K562 (cell line): Measurements from ENCODE around the gene CT55. TPM values are rescaled to one million over a fixed set of nuclear protein-coding genes. Genes with fewer than 3 reads are reported as not detected.

Experiments
- ETV1 ChIP-seq: fragments of 450-650 bp; conservative IDR thresholded peaks from 2 replicates; pipeline ENCODE4 v1.6.1; 2016; ENCODE audit warnings: missing genetic modification characterization, control low read depth, low read depth, missing compliant biosample characterization
- FOSL1 ChIP-seq: fragments of 200-800 bp; sonication (Bioruptor generic); conservative IDR thresholded peaks from 2 replicates; pipeline ENCODE4 v1.6.1; 2016; ENCODE audit warnings: missing genetic modification characterization, missing compliant biosample characterization
- NR2C2 ChIP-seq, 2 experiments: fragments of 200-800 bp in 1 of 2; sonication (Bioruptor generic) in 1 of 2; sonication (generic) in 1 of 2; formaldehyde crosslinking in 1 of 2; IDR thresholded peaks; 2 replicates each; pipeline versions ENCODE4 v1.6.1 to v1.8.0; 2016 to 2022; ENCODE audit warnings: mild to moderate bottlenecking in 1 of 2, missing compliant biosample characterization in 1 of 2, missing genetic modification characterization in 1 of 2, missing genetic modification reagents in 1 of 2
- PCBP1 ChIP-seq: fragments of 200-400 bp; formaldehyde crosslinking; IDR thresholded peaks from 2 replicates; pipeline ENCODE4 v1.6.1; 2018; ENCODE audit warnings: mild to moderate bottlenecking, low read depth, low read length; ENCODE audit not compliant: poor library complexity, severe bottlenecking
- SMARCA5 ChIP-seq: fragments of 450-650 bp; IDR thresholded peaks from 2 replicates; pipeline ENCODE4 v1.6.1; 2016
- SP1 ChIP-seq: sonication (generic); formaldehyde crosslinking; IDR thresholded peaks from 2 replicates; pipeline ENCODE4 v1.8.1; 2022; ENCODE audit warnings: mild to moderate bottlenecking, missing genetic modification reagents
- SRSF3 ChIP-seq: fragments of 200-400 bp; formaldehyde crosslinking; IDR thresholded peaks from 2 replicates; pipeline ENCODE4 v1.6.1; 2016; ENCODE audit warnings: mild to moderate bottlenecking, low read length, moderate library complexity; ENCODE audit not compliant: insufficient read depth
- TRIM28 ChIP-seq: fragments of 450-650 bp; IDR thresholded peaks from 2 replicates; pipeline ENCODE4 v1.6.1; 2017
- ZNF347 ChIP-seq: fragments of 450-650 bp; formaldehyde crosslinking; IDR thresholded peaks from 2 replicates; pipeline ENCODE4 v1.4.0; 2020; ENCODE audit warnings: low read depth, mild to moderate bottlenecking, moderate library complexity
- ZNF384 ChIP-seq: IDR thresholded peaks from 2 replicates; pipeline ENCODE4 v1.6.1; 2012; ENCODE audit warnings: low read depth, low read length, improper control_type of control experiment
- ZNF785 ChIP-seq: fragments of 250-450 bp; sonication (Bioruptor Pico); IDR thresholded peaks from 2 replicates; pipeline ENCODE4 v1.4.0; 2020; ENCODE audit warnings: mild to moderate bottlenecking
- ZNF79 ChIP-seq: fragments of 250-450 bp; sonication (Bioruptor Pico); IDR thresholded peaks from 2 replicates; pipeline ENCODE4 v1.4.0; 2020; ENCODE audit warnings: low read depth, mild to moderate bottlenecking, moderate library complexity
- polyA plus RNA-seq, 8 experiments: library from polyadenylated mRNA; depleted of rRNA in 4 of 8; stranded (reverse) in 5 of 8; unstranded in 3 of 8; fragments of >200 nt; fragmentation: Nextera tagmentation in 2 of 8; fragmentation: Illumina TruSeq in 1 of 8; extraction: Ambion mirVana in 2 of 8; extraction: Trizol in 1 of 8; gene quantifications; 2 replicates each; pipeline versions ENCODE4 v1.2.1 to v1.2.3, GENCODE V29; 2011 to 2014; ENCODE audit warnings: inconsistent platforms in 1 of 8, missing spikeins in 1 of 8
- total RNA-seq, 7 experiments: library from RNA; depleted of rRNA in 6 of 7; stranded (reverse); fragments of >200 nt in 6 of 7; fragmentation: Illumina TruSeq in 2 of 7; extraction: Trizol in 2 of 7; gene quantifications; 2 replicates each; pipeline versions ENCODE4 v1.2.1 to v1.2.3, GENCODE V29; 2011 to 2021; ENCODE audit warnings: low replicate concordance in 1 of 7
- TF ChIP-seq, protein P1 (sequence below): fragments of 450-650 bp; IDR thresholded peaks from 2 replicates; pipeline ENCODE4 v1.6.1; 2014; ENCODE audit warnings: low read depth, mild to moderate bottlenecking, moderate library complexity, borderline replicate concordance
- TF ChIP-seq, protein P2 (sequence below): fragments of 450-650 bp; IDR thresholded peaks from 2 replicates; pipeline ENCODE4 v1.6.1; 2018; ENCODE audit not compliant: partially characterized antibody
- TF ChIP-seq, protein P3 (sequence below): sonication (generic); formaldehyde crosslinking; IDR thresholded peaks from 2 replicates; pipeline ENCODE4 v1.8.1; 2023; ENCODE audit warnings: missing genetic modification reagents, mild to moderate bottlenecking, borderline replicate concordance
- TF ChIP-seq, protein P4 (sequence below): fragments of 450-650 bp; formaldehyde crosslinking; IDR thresholded peaks from 2 replicates; pipeline ENCODE4 v1.4.0; 2020; ENCODE audit warnings: mild to moderate bottlenecking, moderate library complexity

Gene CT55
- total and polyA plus RNA-seq, 9 of the 15 experiments (the other 6 are each of a cell fraction or from before 2014, with no cell fraction given): 48.5 to 98.9 (median 73.2) TPM

DNA sequence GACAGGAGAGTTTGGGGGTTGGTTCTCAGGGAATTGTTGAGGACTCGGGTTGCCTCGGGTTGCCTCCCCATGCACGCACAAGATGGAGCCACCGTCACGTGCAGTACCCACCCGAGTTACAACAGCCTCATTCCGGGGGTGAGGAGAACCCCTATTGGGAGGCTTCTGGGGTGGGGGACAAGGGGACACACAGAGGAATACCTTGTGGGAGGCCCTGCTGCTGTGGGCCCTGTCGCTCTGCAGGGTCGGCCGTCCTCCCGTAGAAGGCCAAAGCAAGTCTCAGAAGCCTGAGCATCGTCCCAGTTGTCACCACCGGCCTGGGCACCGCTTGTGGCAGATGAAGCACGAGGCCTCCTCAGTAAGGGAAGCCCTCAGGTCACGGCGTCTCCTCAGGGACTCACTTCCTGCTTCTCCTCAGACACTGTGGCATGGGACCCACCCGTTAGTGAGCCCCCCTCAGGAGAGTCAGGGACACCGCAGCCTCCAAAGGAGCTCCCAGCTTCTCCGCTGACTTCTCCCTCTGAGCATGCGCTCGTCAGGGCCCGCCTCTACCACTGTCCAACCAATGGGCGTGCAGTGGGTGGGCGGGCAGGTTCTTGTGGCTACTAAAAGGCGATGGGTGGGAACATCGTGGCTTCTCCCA lies at the start of gene CT55 (continued):
- TF ChIP-seq, protein P1, sequence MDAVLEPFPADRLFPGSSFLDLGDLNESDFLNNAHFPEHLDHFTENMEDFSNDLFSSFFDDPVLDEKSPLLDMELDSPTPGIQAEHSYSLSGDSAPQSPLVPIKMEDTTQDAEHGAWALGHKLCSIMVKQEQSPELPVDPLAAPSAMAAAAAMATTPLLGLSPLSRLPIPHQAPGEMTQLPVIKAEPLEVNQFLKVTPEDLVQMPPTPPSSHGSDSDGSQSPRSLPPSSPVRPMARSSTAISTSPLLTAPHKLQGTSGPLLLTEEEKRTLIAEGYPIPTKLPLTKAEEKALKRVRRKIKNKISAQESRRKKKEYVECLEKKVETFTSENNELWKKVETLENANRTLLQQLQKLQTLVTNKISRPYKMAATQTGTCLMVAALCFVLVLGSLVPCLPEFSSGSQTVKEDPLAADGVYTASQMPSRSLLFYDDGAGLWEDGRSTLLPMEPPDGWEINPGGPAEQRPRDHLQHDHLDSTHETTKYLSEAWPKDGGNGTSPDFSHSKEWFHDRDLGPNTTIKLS: peak; percentile 43; the same call in 1 of the 2 replicates
- TF ChIP-seq ZNF785 (CRISPR knock-in tag): no peak
- TF ChIP-seq, protein P2, sequence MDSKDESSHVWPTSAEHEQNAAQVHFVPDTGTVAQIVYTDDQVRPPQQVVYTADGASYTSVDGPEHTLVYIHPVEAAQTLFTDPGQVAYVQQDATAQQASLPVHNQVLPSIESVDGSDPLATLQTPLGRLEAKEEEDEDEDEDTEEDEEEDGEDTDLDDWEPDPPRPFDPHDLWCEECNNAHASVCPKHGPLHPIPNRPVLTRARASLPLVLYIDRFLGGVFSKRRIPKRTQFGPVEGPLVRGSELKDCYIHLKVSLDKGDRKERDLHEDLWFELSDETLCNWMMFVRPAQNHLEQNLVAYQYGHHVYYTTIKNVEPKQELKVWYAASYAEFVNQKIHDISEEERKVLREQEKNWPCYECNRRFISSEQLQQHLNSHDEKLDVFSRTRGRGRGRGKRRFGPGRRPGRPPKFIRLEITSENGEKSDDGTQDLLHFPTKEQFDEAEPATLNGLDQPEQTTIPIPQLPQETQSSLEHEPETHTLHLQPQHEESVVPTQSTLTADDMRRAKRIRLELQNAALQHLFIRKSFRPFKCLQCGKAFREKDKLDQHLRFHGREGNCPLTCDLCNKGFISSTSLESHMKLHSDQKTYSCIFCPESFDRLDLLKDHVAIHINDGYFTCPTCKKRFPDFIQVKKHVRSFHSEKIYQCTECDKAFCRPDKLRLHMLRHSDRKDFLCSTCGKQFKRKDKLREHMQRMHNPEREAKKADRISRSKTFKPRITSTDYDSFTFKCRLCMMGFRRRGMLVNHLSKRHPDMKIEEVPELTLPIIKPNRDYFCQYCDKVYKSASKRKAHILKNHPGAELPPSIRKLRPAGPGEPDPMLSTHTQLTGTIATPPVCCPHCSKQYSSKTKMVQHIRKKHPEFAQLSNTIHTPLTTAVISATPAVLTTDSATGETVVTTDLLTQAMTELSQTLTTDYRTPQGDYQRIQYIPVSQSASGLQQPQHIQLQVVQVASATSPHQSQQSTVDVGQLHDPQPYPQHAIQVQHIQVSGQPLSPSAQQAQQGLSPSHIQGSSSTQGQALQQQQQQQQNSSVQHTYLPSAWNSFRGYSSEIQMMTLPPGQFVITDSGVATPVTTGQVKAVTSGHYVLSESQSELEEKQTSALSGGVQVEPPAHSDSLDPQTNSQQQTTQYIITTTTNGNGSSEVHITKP: no peak
- TF ChIP-seq SP1 (CRISPR knock-in tag): peak; percentile 39; the same call in 1 of the 2 replicates
- 0 out of 2 replicates have a peak, but pooled peaks have one; percentile 18 for TF ChIP-seq NR2C2 (CRISPR knock-in tag; IDR thresholded peaks at IDR 0.05)
- TF ChIP-seq NR2C2 (tag; IDR thresholded peaks at IDR 0.05): peak; percentile 74
- TF ChIP-seq ZNF384: no peak
- no peak for TF ChIP-seq ETV1 (tag)
- no peak for TF ChIP-seq SRSF3
- TF ChIP-seq ZNF79 (CRISPR knock-in tag): no peak
- TF ChIP-seq PCBP1: no peak
- TF ChIP-seq TRIM28: no peak
- TF ChIP-seq FOSL1 (tag): no peak
- TF ChIP-seq ZNF347 (CRISPR knock-in tag): no peak
- TF ChIP-seq SMARCA5: no peak
- TF ChIP-seq, protein P3, sequence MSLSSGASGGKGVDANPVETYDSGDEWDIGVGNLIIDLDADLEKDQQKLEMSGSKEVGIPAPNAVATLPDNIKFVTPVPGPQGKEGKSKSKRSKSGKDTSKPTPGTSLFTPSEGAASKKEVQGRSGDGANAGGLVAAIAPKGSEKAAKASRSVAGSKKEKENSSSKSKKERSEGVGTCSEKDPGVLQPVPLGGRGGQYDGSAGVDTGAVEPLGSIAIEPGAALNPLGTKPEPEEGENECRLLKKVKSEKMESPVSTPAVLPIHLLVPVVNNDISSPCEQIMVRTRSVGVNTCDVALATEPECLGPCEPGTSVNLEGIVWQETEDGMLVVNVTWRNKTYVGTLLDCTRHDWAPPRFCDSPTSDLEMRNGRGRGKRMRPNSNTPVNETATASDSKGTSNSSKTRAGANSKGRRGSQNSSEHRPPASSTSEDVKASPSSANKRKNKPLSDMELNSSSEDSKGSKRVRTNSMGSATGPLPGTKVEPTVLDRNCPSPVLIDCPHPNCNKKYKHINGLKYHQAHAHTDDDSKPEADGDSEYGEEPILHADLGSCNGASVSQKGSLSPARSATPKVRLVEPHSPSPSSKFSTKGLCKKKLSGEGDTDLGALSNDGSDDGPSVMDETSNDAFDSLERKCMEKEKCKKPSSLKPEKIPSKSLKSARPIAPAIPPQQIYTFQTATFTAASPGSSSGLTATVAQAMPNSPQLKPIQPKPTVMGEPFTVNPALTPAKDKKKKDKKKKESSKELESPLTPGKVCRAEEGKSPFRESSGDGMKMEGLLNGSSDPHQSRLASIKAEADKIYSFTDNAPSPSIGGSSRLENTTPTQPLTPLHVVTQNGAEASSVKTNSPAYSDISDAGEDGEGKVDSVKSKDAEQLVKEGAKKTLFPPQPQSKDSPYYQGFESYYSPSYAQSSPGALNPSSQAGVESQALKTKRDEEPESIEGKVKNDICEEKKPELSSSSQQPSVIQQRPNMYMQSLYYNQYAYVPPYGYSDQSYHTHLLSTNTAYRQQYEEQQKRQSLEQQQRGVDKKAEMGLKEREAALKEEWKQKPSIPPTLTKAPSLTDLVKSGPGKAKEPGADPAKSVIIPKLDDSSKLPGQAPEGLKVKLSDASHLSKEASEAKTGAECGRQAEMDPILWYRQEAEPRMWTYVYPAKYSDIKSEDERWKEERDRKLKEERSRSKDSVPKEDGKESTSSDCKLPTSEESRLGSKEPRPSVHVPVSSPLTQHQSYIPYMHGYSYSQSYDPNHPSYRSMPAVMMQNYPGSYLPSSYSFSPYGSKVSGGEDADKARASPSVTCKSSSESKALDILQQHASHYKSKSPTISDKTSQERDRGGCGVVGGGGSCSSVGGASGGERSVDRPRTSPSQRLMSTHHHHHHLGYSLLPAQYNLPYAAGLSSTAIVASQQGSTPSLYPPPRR: no peak
- TF ChIP-seq, protein P4, sequence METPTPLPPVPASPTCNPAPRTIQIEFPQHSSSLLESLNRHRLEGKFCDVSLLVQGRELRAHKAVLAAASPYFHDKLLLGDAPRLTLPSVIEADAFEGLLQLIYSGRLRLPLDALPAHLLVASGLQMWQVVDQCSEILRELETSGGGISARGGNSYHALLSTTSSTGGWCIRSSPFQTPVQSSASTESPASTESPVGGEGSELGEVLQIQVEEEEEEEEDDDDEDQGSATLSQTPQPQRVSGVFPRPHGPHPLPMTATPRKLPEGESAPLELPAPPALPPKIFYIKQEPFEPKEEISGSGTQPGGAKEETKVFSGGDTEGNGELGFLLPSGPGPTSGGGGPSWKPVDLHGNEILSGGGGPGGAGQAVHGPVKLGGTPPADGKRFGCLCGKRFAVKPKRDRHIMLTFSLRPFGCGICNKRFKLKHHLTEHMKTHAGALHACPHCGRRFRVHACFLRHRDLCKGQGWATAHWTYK (CRISPR knock-in tag): no peak
